Measurements from ENCODE around the gene IHH.

DNA sequence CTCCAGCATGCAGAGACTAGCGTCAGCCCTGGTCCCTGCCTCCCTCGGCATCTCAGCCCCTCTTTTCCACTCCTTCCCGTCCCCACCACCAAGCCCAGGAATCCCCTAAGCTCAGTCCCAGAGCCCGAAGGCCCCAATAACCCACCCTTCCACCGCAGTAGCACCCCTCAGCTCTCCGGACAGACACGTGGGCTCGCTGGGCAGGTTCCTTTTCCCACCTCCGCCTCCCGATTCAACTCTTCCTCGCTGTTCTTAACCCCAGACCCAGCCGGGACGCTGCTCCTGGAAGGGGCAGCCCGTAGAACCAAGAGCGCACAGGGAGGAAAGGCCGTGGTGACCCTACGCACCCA is 1.4 kb downstream of the IHH start:
- no peak for TF ChIP-seq POLR2A (IDR thresholded peaks at IDR 0.05)
- TF ChIP-seq, protein P1, sequence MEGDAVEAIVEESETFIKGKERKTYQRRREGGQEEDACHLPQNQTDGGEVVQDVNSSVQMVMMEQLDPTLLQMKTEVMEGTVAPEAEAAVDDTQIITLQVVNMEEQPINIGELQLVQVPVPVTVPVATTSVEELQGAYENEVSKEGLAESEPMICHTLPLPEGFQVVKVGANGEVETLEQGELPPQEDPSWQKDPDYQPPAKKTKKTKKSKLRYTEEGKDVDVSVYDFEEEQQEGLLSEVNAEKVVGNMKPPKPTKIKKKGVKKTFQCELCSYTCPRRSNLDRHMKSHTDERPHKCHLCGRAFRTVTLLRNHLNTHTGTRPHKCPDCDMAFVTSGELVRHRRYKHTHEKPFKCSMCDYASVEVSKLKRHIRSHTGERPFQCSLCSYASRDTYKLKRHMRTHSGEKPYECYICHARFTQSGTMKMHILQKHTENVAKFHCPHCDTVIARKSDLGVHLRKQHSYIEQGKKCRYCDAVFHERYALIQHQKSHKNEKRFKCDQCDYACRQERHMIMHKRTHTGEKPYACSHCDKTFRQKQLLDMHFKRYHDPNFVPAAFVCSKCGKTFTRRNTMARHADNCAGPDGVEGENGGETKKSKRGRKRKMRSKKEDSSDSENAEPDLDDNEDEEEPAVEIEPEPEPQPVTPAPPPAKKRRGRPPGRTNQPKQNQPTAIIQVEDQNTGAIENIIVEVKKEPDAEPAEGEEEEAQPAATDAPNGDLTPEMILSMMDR (IDR thresholded peaks at IDR 0.05): no peak

Measured in tibial nerve (tissue), 3 donors.